ENCODE results near the gene VSX2. TPM values are rescaled to one million over a fixed set of nuclear protein-coding genes. Genes with fewer than 3 reads are reported as not detected.

The VSX2 gene
- total and polyA plus RNA-seq, 5 experiments from 2014 or later: not detected

GRCh38 chr14:74296037-74296467 lies 56.8 kb downstream of the VSX2 start:
- H3K36me3 Mint-ChIP-seq: peaks cover 0 to 68% (median 2%) of the 10 kb centered on the region in 3 donors
- POLR2A ChIA-PET: no interaction called here
- no peak overlapping the region for H3K4me3 Mint-ChIP-seq
- no peak for DNase-seq
- no peak for ATAC-seq
- H3K9me3 Mint-ChIP-seq: no peaks in the 10 kb centered on the region
- peaks cover 7 to 32% (median 17%) of the 10 kb centered on the region in 4 donors for H3K4me1 Mint-ChIP-seq
- H3K27me3 Mint-ChIP-seq: no peaks in the 10 kb centered on the region
- H3K27ac Mint-ChIP-seq: peak overlapping the region in 2 of 10 donors; percentile 45 to 60

GRCh38 chr14:74297986-74298385 lies 58.7 kb downstream of the VSX2 start:
- POLR2A ChIA-PET: no interaction called here
- Mint-ChIP-seq H3K27me3 (no peaks in the 10 kb centered on the region), H3K9me3 (no peaks in the 10 kb centered on the region), H3K4me1 (peaks cover 18 to 38% (median 28%) of the 10 kb centered on the region in 4 donors), H3K27ac (peak overlapping the region in 2 of 10 donors; percentile 62 to 68), H3K4me3 (no peak overlapping the region), H3K36me3 (peaks cover 0 to 53% (median 2%) of the 10 kb centered on the region in 3 donors)
- DNase-seq (no peak), ATAC-seq (no peak)

- peaks cover 0 to 48% (median 2%) of the 10 kb centered on the region in 3 donors for H3K36me3 Mint-ChIP-seq
- DNase-seq: no peak
- no peaks in the 10 kb centered on the region for H3K27me3 Mint-ChIP-seq
- H3K4me1 Mint-ChIP-seq: peaks cover 20 to 43% (median 33%) of the 10 kb centered on the region in 4 donors
- POLR2A ChIA-PET: no interaction called here
- peak overlapping the region in 5 of 10 donors; percentile 10 to 74 (median 56) for H3K27ac Mint-ChIP-seq
- H3K4me3 Mint-ChIP-seq: peak overlapping the region in 3 of 10 donors; percentile 6 to 34 (median 22)
- ATAC-seq: no peak
- no peaks in the 10 kb centered on the region for H3K9me3 Mint-ChIP-seq
Measured at GRCh38 chr14:74299061-74299545, 59.9 kb downstream of the VSX2 start.

- Mint-ChIP-seq H3K4me1 (peaks cover 17 to 44% (median 30%) of the 10 kb centered on the region in 4 donors), H3K36me3 (peaks cover 0 to 30% (median 2%) of the 10 kb centered on the region in 3 donors), H3K27ac (peak overlapping the region; percentile 93 to 100 (median 96)), H3K4me3 (peak overlapping the region; percentile 91 to 100 (median 96)), H3K9me3 (no peaks in the 10 kb centered on the region), H3K27me3 (no peaks in the 10 kb centered on the region)
- peak in 1 of 2 donors; percentile 1 for ATAC-seq
- no peak for DNase-seq
- POLR2A ChIA-PET: interaction anchor here (1.3 kb wide), 1 partner anchor 12 kb away, joined by 3 read pairs; no protein-coding TSS in a partner anchor
Measured at GRCh38 chr14:74301594-74302151, 62.4 kb downstream of the VSX2 start.

- peak; percentile 78 to 86 for ATAC-seq
- Mint-ChIP-seq H3K36me3 (peaks cover 0 to 27% (median under 1%) of the 10 kb centered on the region in 3 donors), H3K4me3 (peak overlapping the region; percentile 91 to 100 (median 96)), H3K27me3 (no peaks in the 10 kb centered on the region), H3K4me1 (peaks cover 17 to 44% (median 30%) of the 10 kb centered on the region in 4 donors), H3K27ac (peak overlapping the region; percentile 93 to 100 (median 96)), H3K9me3 (no peaks in the 10 kb centered on the region)
- peak in 6 of 10 donors; percentile 23 to 68 (median 48) for DNase-seq
- POLR2A ChIA-PET: interaction anchor here (0.5 to 1.3 kb wide), 4 partner anchors 10 to 1244 kb away, joined by 3 to 4 read pairs (median 3); partner anchors contain the start of gene RBM25
Measured at GRCh38 chr14:74302152-74302628, 62.9 kb downstream of the VSX2 start.

GRCh38 chr14:74302634-74303569 lies 63.7 kb downstream of the VSX2 start, which contains the start of gene ABCD4:
TSS of gene ABCD4 (minus strand) at chr14:74302934. CDS start at chr14:74302912, 22 bp downstream.
- Mint-ChIP-seq H3K27me3 (no peaks in the 10 kb centered on the region), H3K4me3 (peak within 1 kb of the TSS; percentile 91 to 100 (median 96)), H3K27ac (peak within 1 kb of the TSS; percentile 93 to 100 (median 96)), H3K36me3 (peaks cover 0 to 21% (median 0%) of the 10 kb centered on the region in 3 donors), H3K9me3 (no peaks in the 10 kb centered on the region), H3K4me1 (peaks cover 16 to 40% (median 30%) of the 10 kb centered on the region in 4 donors)
- DNase-seq (peak; percentile 56 to 86 (median 74)), ATAC-seq (peak; percentile 81 to 88)
- POLR2A ChIA-PET: interaction anchor here (0.5 to 1.3 kb wide), 5 partner anchors 9 to 1244 kb away, joined by 3 to 4 read pairs (median 3); partner anchors contain the start of gene RBM25

GRCh38 chr14:74308695-74309094 lies 69.4 kb downstream of the VSX2 start:
- Mint-ChIP-seq H3K4me3 (no peak overlapping the region), H3K4me1 (peaks cover 0 to 5% (median 0%) of the 10 kb centered on the region in 4 donors), H3K27ac (peak overlapping the region in 2 of 10 donors; percentile 17 to 23), H3K9me3 (no peaks in the 10 kb centered on the region), H3K27me3 (no peaks in the 10 kb centered on the region), H3K36me3 (no peaks in the 10 kb centered on the region)
- POLR2A ChIA-PET: no interaction called here
- DNase-seq (no peak), ATAC-seq (no peak)

- ATAC-seq (no peak), DNase-seq (no peak)
- Mint-ChIP-seq H3K9me3 (no peaks in the 10 kb centered on the region), H3K4me1 (peaks cover 0 to 2% (median 0%) of the 10 kb centered on the region in 4 donors), H3K27me3 (no peaks in the 10 kb centered on the region), H3K36me3 (no peaks in the 10 kb centered on the region), H3K4me3 (no peak overlapping the region), H3K27ac (peak overlapping the region in 1 of 10 donors; percentile 17)
- POLR2A ChIA-PET: no interaction called here
Measured at GRCh38 chr14:74309125-74310022, 70.1 kb downstream of the VSX2 start.

GRCh38 chr14:74312161-74312560 lies 72.9 kb downstream of the VSX2 start:
- H3K4me1 Mint-ChIP-seq: no peaks in the 10 kb centered on the region
- ATAC-seq: no peak
- no peak overlapping the region for H3K27ac Mint-ChIP-seq
- peaks cover 0 to 4% (median 0%) of the 10 kb centered on the region in 5 donors for H3K27me3 Mint-ChIP-seq
- POLR2A ChIA-PET: interaction anchor here (0.7 kb wide), 3 partner anchors 10 to 1112 kb away, joined by 3 to 4 read pairs (median 3); partner anchors contain the start of gene ABCD4
- H3K4me3 Mint-ChIP-seq: no peak overlapping the region
- no peaks in the 10 kb centered on the region for H3K36me3 Mint-ChIP-seq
- no peaks in the 10 kb centered on the region for H3K9me3 Mint-ChIP-seq
- no peak for DNase-seq
